ENCODE data around the gene ALPI.

Gene ALPI

DNA sequence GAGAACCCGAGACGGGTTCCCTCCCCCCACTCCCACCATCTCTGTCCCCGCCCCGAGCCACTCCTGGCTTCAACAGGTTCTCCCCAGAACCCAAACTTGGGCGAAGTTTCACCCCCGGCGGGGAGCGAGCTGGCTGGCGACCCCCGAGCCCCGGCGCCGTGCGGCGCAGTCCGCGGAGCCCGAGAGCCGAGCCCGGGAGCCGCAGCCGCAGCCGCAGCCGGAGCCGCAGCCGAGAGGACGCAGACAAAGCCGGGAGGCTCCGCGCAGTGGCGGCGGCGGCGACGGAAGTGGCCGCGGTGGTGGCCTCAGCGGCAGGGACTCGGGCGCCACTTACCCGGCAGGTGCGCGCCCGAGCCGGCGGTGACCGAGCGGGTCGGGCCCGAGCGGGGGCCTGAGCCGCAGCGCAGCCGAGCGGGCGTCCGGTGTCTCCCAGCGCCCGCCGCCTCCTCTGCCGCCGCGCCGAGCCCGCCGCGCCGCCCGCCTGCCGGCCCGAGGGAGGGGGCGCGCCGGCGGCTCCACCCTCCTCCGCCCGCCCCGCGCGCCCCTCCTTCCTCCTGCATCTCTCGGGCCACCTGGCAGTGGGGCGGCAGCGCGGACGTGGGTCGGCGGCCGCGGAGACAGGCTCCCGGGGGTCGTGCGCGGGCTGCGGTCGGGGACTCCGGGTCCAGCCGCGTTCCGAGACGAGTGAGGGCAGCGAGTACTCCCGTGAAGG lies 31.6 kb downstream of the ALPI start, which contains the start of gene ECEL1:
TSS of gene ECEL1 (minus strand) at position 450 of the 712 bp plus-strand sequence. CDS start 1,181 bp downstream, outside the sequence.
- TF ChIP-seq, protein P1, sequence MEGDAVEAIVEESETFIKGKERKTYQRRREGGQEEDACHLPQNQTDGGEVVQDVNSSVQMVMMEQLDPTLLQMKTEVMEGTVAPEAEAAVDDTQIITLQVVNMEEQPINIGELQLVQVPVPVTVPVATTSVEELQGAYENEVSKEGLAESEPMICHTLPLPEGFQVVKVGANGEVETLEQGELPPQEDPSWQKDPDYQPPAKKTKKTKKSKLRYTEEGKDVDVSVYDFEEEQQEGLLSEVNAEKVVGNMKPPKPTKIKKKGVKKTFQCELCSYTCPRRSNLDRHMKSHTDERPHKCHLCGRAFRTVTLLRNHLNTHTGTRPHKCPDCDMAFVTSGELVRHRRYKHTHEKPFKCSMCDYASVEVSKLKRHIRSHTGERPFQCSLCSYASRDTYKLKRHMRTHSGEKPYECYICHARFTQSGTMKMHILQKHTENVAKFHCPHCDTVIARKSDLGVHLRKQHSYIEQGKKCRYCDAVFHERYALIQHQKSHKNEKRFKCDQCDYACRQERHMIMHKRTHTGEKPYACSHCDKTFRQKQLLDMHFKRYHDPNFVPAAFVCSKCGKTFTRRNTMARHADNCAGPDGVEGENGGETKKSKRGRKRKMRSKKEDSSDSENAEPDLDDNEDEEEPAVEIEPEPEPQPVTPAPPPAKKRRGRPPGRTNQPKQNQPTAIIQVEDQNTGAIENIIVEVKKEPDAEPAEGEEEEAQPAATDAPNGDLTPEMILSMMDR (conservative IDR thresholded peaks at IDR 0.05; ENCODE audit: low read depth, low read length), result no peak
- no peak within 1 kb of the TSS for H3K4me3 ChIP-seq (ENCODE audit: low read length)

DNA sequence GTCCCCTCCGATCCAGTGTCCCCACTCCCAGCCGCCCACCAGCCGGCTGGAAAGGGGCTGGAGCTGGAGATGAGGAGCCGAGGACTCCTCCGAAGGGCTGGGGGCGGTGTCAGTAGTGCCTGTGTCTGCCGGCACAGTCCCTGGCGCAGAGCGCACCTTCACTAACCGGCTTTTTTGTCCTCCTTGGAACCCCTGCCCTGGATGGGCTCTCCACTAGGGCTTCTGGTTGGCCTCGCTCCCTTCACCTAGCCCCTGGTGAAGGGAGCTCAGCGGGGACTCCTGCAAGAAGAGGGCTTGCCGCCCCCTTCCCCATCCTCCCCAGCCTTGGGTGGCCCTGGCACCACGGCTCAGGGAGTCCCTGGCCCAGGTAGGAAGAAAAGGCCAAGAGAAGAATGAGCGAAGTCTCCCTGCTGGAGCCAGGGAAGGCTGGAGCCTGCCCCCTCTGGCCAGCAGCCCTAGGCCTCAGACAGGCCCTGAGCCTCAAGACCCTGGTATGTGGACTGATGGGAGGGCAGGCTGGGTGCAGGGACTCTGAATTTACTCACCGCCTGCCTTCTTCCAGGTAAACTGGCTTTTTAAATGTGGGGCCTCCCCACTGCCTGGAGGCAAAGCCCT lies 32.3 kb downstream of the ALPI start:
- TF ChIP-seq, protein P1 (conservative IDR thresholded peaks at IDR 0.05; ENCODE audit: low read depth, low read length), result no peak

More for the DNA sequence above, 31.6 kb downstream of the ALPI start, which contains the start of gene ECEL1:
- DNase-seq (ENCODE audit: low read depth), result no peak

DNA sequence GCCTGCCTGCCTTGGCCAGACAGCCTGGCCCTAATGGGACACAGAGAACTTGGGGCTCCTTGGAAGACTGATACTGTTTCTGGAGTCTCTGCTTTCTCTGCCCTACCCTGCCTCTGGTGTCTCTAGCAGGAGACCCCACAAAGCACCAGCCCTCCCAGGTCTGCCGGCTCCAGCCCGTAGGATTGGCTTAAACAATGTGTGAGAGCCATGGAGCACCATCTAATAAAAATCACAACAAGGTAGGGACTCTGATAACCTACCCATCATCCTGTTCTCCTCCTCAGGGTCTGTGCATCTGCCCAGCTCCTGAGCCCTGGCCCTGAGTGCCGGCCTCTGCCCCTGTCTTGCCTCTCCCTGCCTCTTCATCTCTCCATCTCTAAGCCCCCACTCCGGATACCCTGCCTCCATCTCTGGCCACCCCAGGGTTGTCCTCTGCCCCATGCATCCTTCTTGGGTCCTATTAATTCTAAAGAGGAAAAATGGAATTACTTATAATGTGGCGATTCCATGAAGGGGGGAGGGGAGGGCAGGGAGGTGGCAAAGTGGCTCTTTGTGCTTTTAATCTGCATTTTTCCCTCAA lies 32.9 kb downstream of the ALPI start:
- H3K4me3 ChIP-seq (ENCODE audit: low read length), result no peak overlapping the region
- no peak for DNase-seq (ENCODE audit: low read depth)
- TF ChIP-seq, protein P1 (conservative IDR thresholded peaks at IDR 0.05; ENCODE audit: low read depth, low read length), result no peak

More for the DNA sequence above, 32.3 kb downstream of the ALPI start:
- no peak overlapping the region for H3K4me3 ChIP-seq (ENCODE audit: low read length)
- no peak for DNase-seq (ENCODE audit: low read depth)

DNA sequence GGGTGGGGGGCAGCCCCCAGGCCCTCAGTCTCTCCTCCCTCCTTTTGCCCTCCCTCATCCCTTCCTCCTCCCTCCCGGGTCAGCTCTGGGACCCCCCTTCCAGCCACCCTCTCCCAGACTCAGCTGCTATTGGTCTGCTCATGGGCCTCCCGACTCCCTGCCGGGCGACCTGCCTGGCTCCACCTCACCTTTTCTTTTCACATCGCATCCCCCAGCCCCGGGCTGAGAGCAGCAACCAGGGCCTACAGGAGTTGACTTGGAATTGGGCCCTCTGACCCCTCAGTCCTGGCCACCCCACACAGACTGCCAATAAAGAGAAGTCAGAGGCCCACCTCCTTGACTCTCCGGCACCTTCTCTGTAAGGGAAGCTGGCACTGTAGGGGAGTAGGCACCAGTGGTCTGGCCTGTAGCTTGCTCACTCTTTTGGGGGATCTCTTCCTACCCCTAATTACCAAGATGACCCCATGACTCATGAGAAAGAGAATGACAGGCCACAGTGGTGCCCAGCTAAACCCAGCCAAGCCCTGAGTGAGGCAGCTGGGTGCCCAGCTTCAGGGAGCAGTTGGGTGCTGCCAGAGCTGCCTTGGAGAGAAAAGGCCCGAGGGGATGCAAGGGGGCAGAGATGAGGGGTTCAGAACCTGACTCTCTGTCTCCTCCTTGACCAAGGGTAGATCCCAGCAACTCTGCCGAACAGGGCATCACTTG lies 33.7 kb downstream of the ALPI start:
- TF ChIP-seq, protein P1 (conservative IDR thresholded peaks at IDR 0.05; ENCODE audit: low read depth, low read length), result no peak
- no peak for DNase-seq (ENCODE audit: low read depth)
- no peak overlapping the region for H3K4me3 ChIP-seq (ENCODE audit: low read length)

DNA sequence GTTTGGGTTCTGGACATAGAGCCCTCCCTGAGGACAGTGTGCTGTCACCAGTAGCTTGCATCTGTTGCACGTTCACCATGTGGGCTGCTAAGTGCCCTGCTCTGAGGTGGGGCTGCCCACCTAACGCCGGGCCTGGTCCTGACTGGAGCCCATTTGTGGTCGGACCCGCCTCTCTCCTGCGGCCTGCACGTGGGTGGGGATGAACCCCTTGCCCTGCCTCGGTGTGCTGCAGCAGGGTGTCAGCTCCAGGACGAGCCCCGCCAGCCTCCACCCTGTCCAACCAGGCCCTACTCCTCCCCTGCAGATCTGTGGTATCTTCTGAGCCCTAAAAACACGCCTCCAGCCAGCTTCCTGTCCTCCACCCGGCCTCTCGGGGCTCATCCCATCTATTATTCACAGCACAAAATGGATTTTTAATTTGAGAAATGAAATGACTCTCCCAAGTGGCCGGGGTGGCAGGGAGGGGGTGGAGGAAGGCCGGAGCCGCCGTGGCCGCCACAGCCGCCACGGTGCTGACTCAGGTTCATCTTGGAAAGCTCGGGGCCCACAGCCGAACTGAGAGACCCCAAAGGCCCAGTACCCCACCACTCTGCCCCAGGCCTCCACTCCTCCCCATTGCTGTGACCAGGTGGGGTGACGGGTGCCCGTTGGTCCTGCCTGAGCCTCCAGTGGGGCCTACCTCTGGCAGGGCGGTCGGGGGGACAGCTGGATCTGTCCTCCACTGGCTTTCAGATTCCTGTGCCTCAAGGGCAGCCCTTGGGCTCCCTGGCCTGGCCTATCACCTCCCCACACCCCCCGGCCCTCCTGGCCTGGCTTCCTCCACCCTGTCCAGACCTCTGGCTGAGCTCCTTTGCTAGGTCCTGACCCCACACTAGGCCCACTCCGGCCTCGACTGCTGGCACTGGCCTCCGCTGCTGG lies 34.5 kb downstream of the ALPI start:
- TF ChIP-seq, protein P1 (conservative IDR thresholded peaks at IDR 0.05; ENCODE audit: low read depth, low read length), result no peak
- no peak for DNase-seq (ENCODE audit: low read depth)
- no peak overlapping the region for H3K4me3 ChIP-seq (ENCODE audit: low read length)

DNA sequence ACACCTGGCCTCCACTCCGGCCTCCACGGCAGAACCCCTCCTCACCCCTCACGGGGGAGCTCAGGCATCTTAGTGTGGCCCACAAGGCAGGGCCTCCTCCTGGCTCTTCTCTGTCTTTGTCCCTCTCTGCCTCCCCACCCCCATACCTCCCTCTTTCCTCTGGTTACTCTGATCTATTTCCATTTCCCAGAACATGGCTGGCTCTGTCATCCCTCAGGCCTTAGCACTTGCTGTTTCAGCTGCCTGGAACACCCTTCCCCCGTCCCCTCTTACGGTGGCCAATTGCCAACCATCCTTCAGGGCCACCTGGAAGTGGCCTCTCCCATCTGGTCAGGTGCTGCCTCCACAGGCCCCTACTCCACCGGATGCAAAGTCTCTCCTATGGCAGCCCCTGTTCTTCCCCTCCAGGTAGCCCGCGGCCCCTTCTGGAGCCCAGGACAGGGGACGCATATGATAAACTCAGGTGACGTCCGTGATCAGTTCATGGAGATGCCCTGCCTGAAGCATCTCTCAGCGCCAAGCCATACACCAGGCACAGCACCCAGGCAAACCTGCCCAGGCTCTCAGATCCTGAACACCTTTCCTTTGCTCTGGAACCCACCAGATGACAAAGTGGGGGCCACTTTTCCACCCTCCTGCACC lies 35.3 kb downstream of the ALPI start:
- no peak for DNase-seq (ENCODE audit: low read depth)
- no peak overlapping the region for H3K4me3 ChIP-seq (ENCODE audit: low read length)
- TF ChIP-seq, protein P1 (conservative IDR thresholded peaks at IDR 0.05; ENCODE audit: low read depth, low read length), result no peak

Measured in retinal pigment epithelial cell (primary cell).